Measurements from ENCODE around the gene AR. TPM values are rescaled to one million over a fixed set of nuclear protein-coding genes. Genes with fewer than 3 reads are reported as not detected.
"Not testable (repeated sequence)": the region's sequence is repeated elsewhere in the genome, so short reads cannot be mapped to it uniquely, and the experiment has no call there.

AR gene
- total and polyA plus RNA-seq, 2 of the 4 experiments (the other 2 are of a cell fraction): 1.5 to 4.7 TPM

DNA sequence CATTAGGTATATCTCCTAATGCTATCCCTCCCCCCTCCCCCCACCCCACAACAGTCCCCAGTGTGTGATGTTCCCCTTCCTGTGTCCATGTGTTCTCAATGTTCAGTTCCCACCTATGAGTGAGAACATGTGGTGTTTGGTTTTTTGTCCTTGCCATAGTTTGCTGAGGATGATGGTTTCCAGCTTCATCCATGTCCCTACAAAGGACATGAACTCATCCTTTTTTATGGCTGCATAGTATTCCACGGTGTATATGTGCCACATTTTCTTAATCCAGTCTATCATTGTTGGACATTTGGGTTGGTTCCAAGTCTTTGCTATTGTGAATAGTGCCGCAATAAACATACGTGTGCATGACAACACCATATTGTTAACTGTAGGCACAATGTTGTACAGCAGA, 93.5 kb downstream of the AR start:
- H3K56ac ChIP-seq (ENCODE audit: extremely low read depth, insufficient read depth, low read length); H3K79me1 ChIP-seq (ENCODE audit: low read depth in 1 of 2, low read length in 2 of 2); in situ Hi-C loops (cut with MboI; ENCODE audit: low sequenced_read_pairs); H3K27ac ChIP-seq (ENCODE audit: insufficient read depth, low read length); H4K91ac ChIP-seq (ENCODE audit: insufficient read depth, low read depth, low read length); H4K5ac ChIP-seq (ENCODE audit: low read depth, low read length); H4K8ac ChIP-seq (ENCODE audit: low read depth in 2 of 2, low read length in 2 of 2); H3K9me1 ChIP-seq (ENCODE audit: insufficient read depth, low read length); H2BK5ac ChIP-seq (ENCODE audit: low read depth, low read length, poor library complexity, severe bottlenecking); POLR2A ChIA-PET (ENCODE audit: unreplicated experiment); BruUV-seq (replicated peaks); H3K4ac ChIP-seq (ENCODE audit: low read depth, low read length); H3K4me2 ChIP-seq (ENCODE audit: low read depth, low read length); CTCF ChIA-PET; H3K9ac ChIP-seq (ENCODE audit: low read depth, low read length); H2AK9ac ChIP-seq (replicated peaks; ENCODE audit: low read depth, low read length, poor library complexity); H3K18ac ChIP-seq (ENCODE audit: low read depth, low read length); H2AFZ ChIP-seq (replicated peaks; ENCODE audit: low read length, poor library complexity); intact Hi-C loops (cut with micrococcal nuclease); H2BK15ac ChIP-seq (ENCODE audit: low read depth, low read length); H3K14ac ChIP-seq (replicated peaks; ENCODE audit: low read depth, low read length); H4K20me1 ChIP-seq (ENCODE audit: insufficient read depth, low read length); ATAC-seq (ENCODE audit: low read depth); DNase-seq; H3K4me1 ChIP-seq (ENCODE audit: control insufficient read depth, insufficient read depth, low read length); H2AK5ac ChIP-seq (ENCODE audit: low read depth, low read length); H2BK20ac ChIP-seq (ENCODE audit: low read depth, low read length); H3K23ac ChIP-seq (ENCODE audit: low read depth, low read length); H3K27me3 ChIP-seq (ENCODE audit: control insufficient read depth, insufficient read depth, low read length); H3K36me3 ChIP-seq (ENCODE audit: control insufficient read depth, insufficient read depth, low read length); H3K4me3 ChIP-seq (ENCODE audit: insufficient read depth, low read depth, low read length); H2BK120ac ChIP-seq (ENCODE audit: low read depth, low read length); dilution Hi-C loops (cut with HindIII; ENCODE audit: low sequenced_read_pairs, unreplicated experiment); H3K9me3 ChIP-seq (ENCODE audit: control insufficient read depth, insufficient read depth, low read length): not testable (repeated sequence)
- no CpG with 5 or more reads among the region's 3 CpGs for WGBS, 2 experiments (ENCODE audit: extremely low coverage in 2 of 2, insufficient read length in 1 of 2)

Data from IMR-90 (cell line).